Esophagus muscularis mucosa (tissue), 3 donors: ENCODE results near the gene ISOC2.

ENCODE experiments used
- CTCF ChIP-seq, 3 experiments: fragments of 200-600 bp in 2 of 3; fragments of 450-650 bp in 1 of 3; sonication (generic) in 2 of 3; IDR thresholded peaks; one replicate each; pipeline ENCODE4 v1.5.1; 2017 to 2019; ENCODE audit warnings: antibody characterized with exemption in 3 of 3, mild to moderate bottlenecking in 2 of 3, moderate library complexity in 1 of 3
- POLR2A ChIP-seq: fragments of 450-650 bp; IDR thresholded peaks from one replicate; pipeline ENCODE4 v1.6.1; 2017; ENCODE audit warnings: antibody characterized with exemption, moderate library complexity, mild to moderate bottlenecking, low read depth
- POLR2AphosphoS5 ChIP-seq, 2 donors: sonication (generic); formaldehyde crosslinking; IDR thresholded peaks; one replicate each; pipeline ENCODE4 v1.6.1; 2017; ENCODE audit warnings: antibody characterized with exemption in 2 of 2

GRCh38 chr19:55476100-55476775 is 14.8 kb upstream of the ISOC2 start, which contains the start of gene ZNF628:
- no peak for TF ChIP-seq CTCF (IDR thresholded peaks at IDR 0.05)
- peak; percentile 79 for TF ChIP-seq POLR2A
- TF ChIP-seq POLR2AphosphoS5 (IDR thresholded peaks at IDR 0.05): peak; percentile 90 to 98
